PFSK-1 (cell line): Measurements from ENCODE around the gene DNAJC5G.

Source experiments
- FOXP2 ChIP-seq: optimal IDR thresholded peaks from 2 replicates; pipeline ENCODE3; 2011; ENCODE audit warnings: borderline replicate concordance, control low read depth, inconsistent platforms; ENCODE audit not compliant: insufficient read depth; ENCODE audit errors: extremely low read length, extremely low read depth
- POLR2AphosphoS5 ChIP-seq: IDR thresholded peaks from 2 replicates; pipeline ENCODE4 v1.6.1; 2012; ENCODE audit warnings: low read depth, mild to moderate bottlenecking, control low read depth, low read length, moderate library complexity
- REST ChIP-seq, 2 experiments: IDR thresholded peaks; 2 replicates each; pipeline versions ENCODE4 v1.6.1 to v1.8.0; 2011 to 2012; ENCODE audit warnings: low read depth in 2 of 2, low read length in 2 of 2, control low read depth in 1 of 2, inconsistent platforms in 1 of 2, mild to moderate bottlenecking in 1 of 2, moderate library complexity in 1 of 2; ENCODE audit not compliant: insufficient read depth in 1 of 2
- SIN3A ChIP-seq: IDR thresholded peaks from 2 replicates; pipeline ENCODE4 v1.6.1; 2012; ENCODE audit warnings: mild to moderate bottlenecking, low read length, moderate library complexity, borderline replicate concordance; ENCODE audit not compliant: insufficient read depth
- TAF1 ChIP-seq: IDR thresholded peaks from 2 replicates; pipeline ENCODE4 v1.6.1; 2012; ENCODE audit warnings: low read length, control low read depth, borderline replicate concordance; ENCODE audit not compliant: insufficient read depth

GRCh38 chr2:27256855-27257454 lies 18.3 kb upstream of the DNAJC5G start:
- no peak for TF ChIP-seq POLR2AphosphoS5
- TF ChIP-seq TAF1, result no peak
- TF ChIP-seq SIN3A, result no peak
- TF ChIP-seq FOXP2, result no peak
- TF ChIP-seq REST (IDR thresholded peaks at IDR 0.05; ENCODE audit: insufficient read depth in 1 of 2, low read depth in 2 of 2, low read length in 2 of 2), result no peak
